ENCODE results near the gene SPTLC2. TPM values are rescaled to one million over a fixed set of nuclear protein-coding genes. Genes with fewer than 3 reads are reported as not detected.
A peak's percentile ranks its signal among the peaks of the same experiment; 100 is the strongest.
"Not testable (repeated sequence)": the region's sequence is repeated elsewhere in the genome, so short reads cannot be mapped to it uniquely, and the experiment has no call there.

SPTLC2 gene
- total RNA-seq, 1 donor from 2014 or later, result 12.3 TPM

DNA sequence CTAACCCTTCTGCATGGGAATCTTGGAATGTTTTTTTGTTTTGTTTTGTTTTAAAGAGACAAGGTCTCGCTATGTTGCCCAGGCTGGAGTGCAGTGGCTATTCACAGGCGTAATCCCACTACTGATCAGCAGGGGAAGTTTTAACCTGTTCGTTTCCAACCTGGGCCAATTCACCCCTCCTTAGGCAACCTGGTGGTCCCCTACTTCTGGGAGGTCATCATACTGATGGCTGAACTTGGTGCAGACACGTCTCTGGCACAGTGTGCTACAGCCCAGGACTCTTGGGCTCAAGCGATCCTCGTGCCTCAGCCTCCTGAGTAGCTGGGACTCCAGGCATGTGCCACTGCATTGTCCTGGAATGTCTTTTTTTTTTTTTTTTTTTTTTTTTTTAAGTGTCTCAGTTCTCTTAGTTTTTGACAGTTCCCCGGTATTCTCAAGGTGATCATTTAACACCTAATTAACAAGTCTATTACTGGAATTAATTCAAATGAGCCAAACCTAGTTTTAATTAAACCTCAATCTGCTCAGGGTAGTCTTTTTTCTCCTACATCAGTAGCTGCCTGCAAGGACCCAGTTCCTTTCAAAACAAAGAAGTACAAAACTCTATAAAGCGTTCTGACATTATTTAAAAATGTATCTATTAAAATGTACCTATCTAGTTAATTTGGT is 68.8 kb downstream of the SPTLC2 start:
- TF ChIP-seq EZH2phosphoT487 (IDR thresholded peaks at IDR 0.05), result no peak
- TF ChIP-seq EZH2 (IDR thresholded peaks at IDR 0.05), result no peak
- peak; percentile 21 for TF ChIP-seq CTCF (IDR thresholded peaks at IDR 0.05)
- Mint-ChIP-seq H3K36me3 (peaks cover 15% of the 10 kb centered on the region), H3K27ac (no peak overlapping the region), H3K4me3 (no peak overlapping the region), H3K9me3 (no peaks in the 10 kb centered on the region), H3K4me1 (peaks cover 26% of the 10 kb centered on the region), H3K27me3 (ENCODE audit: insufficient read depth, low read depth) (no peaks in the 10 kb centered on the region)
- no peak for DNase-seq (ENCODE audit: low spot score)
- Histone ChIP-seq H3K4me3 (no peak overlapping the region), H4K20me1 (ENCODE audit: low read depth) (no peaks in the 10 kb centered on the region), H3K4me1 (peaks cover 5% of the 10 kb centered on the region), H3K9me3 (ENCODE audit: low read depth) (no peaks in the 10 kb centered on the region), H2AFZ (replicated peaks) (no peak overlapping the region), H3K36me3 (no peaks in the 10 kb centered on the region), H3K27me3 (no peaks in the 10 kb centered on the region), H3K79me2 (ENCODE audit: low read depth) (no peaks in the 10 kb centered on the region), H3K27ac (no peak overlapping the region), H3K4me2 (no peak overlapping the region), H3F3A (ENCODE audit: low read depth) (no peaks in the 10 kb centered on the region), H3K9ac (no peak overlapping the region)

DNA sequence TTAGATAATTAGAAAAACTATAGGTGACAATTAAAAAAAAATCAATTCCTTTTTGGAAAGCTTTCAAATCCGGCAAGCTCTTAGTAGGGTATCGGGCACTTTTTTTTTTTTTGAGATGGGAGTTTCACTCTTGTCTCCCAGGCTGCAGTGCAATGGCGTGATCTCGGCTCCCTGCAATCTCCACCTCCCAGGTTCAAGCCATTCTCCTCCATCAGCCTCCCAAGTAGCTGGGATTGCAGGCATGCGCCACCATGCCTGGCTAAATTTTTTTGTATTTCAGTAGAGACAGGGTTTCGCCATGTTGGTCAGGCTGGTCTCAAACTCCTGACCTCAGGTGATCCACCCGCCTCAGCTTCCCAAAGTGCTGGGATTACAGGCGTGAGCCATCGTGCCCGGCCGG is 71.3 kb downstream of the SPTLC2 start:
- not testable (repeated sequence) for H3K27ac ChIP-seq; H4K20me1 ChIP-seq (ENCODE audit: low read depth); DNase-seq (ENCODE audit: low spot score); H3K27ac Mint-ChIP-seq; H3K4me3 ChIP-seq; H3K4me2 ChIP-seq; H3K79me2 ChIP-seq (ENCODE audit: low read depth); H3K4me3 Mint-ChIP-seq; H3K36me3 ChIP-seq; H3K4me1 ChIP-seq; H3F3A ChIP-seq (ENCODE audit: low read depth); H2AFZ ChIP-seq (replicated peaks); H3K9me3 ChIP-seq (ENCODE audit: low read depth); H3K9me3 Mint-ChIP-seq; H3K27me3 ChIP-seq; H3K27me3 Mint-ChIP-seq (ENCODE audit: insufficient read depth, low read depth); H3K9ac ChIP-seq
- Mint-ChIP-seq H3K4me1 (peaks cover 39% of the 10 kb centered on the region), H3K36me3 (peaks cover 12% of the 10 kb centered on the region)

GRCh38 chr14:77544571-77544970 is 71.9 kb downstream of the SPTLC2 start:
- no peaks in the 10 kb centered on the region for H3K79me2 ChIP-seq (ENCODE audit: low read depth)
- no peaks in the 10 kb centered on the region for H3K9me3 Mint-ChIP-seq
- H3K9ac ChIP-seq, result no peak overlapping the region
- H4K20me1 ChIP-seq (ENCODE audit: low read depth), result no peaks in the 10 kb centered on the region
- H3K9me3 ChIP-seq (ENCODE audit: low read depth), result no peaks in the 10 kb centered on the region
- TF ChIP-seq EZH2phosphoT487 (IDR thresholded peaks at IDR 0.05), result no peak
- TF ChIP-seq EZH2 (IDR thresholded peaks at IDR 0.05), result no peak
- TF ChIP-seq CTCF (IDR thresholded peaks at IDR 0.05), result no peak
- no peak overlapping the region for H3K4me3 ChIP-seq
- no peak overlapping the region for H3K4me2 ChIP-seq
- H3K4me1 ChIP-seq, result peaks cover 9% of the 10 kb centered on the region
- H2AFZ ChIP-seq (replicated peaks), result no peak overlapping the region
- peaks cover 12% of the 10 kb centered on the region for H3K36me3 Mint-ChIP-seq
- no peak for DNase-seq (ENCODE audit: low spot score)
- no peak overlapping the region for H3K4me3 Mint-ChIP-seq
- H3F3A ChIP-seq (ENCODE audit: low read depth), result no peaks in the 10 kb centered on the region
- H3K4me1 Mint-ChIP-seq, result peaks cover 37% of the 10 kb centered on the region
- H3K27me3 Mint-ChIP-seq (ENCODE audit: insufficient read depth, low read depth), result no peaks in the 10 kb centered on the region
- H3K27ac ChIP-seq, result no peak overlapping the region
- no peak overlapping the region for H3K27ac Mint-ChIP-seq
- no peaks in the 10 kb centered on the region for H3K36me3 ChIP-seq
- H3K27me3 ChIP-seq, result no peaks in the 10 kb centered on the region

GRCh38 chr14:77543637-77544334 is 72.7 kb downstream of the SPTLC2 start:
- Mint-ChIP-seq H3K4me3 (no peak overlapping the region), H3K4me1 (peaks cover 29% of the 10 kb centered on the region), H3K36me3 (peaks cover 12% of the 10 kb centered on the region), H3K27ac (no peak overlapping the region), H3K27me3 (ENCODE audit: insufficient read depth, low read depth) (no peaks in the 10 kb centered on the region), H3K9me3 (no peaks in the 10 kb centered on the region)
- no peaks in the 10 kb centered on the region for H3K79me2 ChIP-seq (ENCODE audit: low read depth)
- H3K9ac ChIP-seq, result no peak overlapping the region
- peaks cover 9% of the 10 kb centered on the region for H3K4me1 ChIP-seq
- H2AFZ ChIP-seq (replicated peaks), result no peak overlapping the region
- TF ChIP-seq EZH2phosphoT487 (IDR thresholded peaks at IDR 0.05) (no peak), EZH2 (IDR thresholded peaks at IDR 0.05) (no peak)
- no peaks in the 10 kb centered on the region for H3K27me3 ChIP-seq
- no peak overlapping the region for H3K4me3 ChIP-seq
- H3F3A ChIP-seq (ENCODE audit: low read depth), result no peaks in the 10 kb centered on the region
- no peaks in the 10 kb centered on the region for H4K20me1 ChIP-seq (ENCODE audit: low read depth)
- H3K9me3 ChIP-seq (ENCODE audit: low read depth), result no peaks in the 10 kb centered on the region
- H3K27ac ChIP-seq, result no peak overlapping the region
- H3K4me2 ChIP-seq, result no peak overlapping the region
- no peak for DNase-seq (ENCODE audit: low spot score)
- H3K36me3 ChIP-seq, result no peaks in the 10 kb centered on the region
